ENCODE results near the gene BRCC3.
A peak's percentile ranks its signal among the peaks of the same experiment; 100 is the strongest.

Gene BRCC3

GRCh38 chrX:155070975-155071693, at the start of gene BRCC3, which contains the start of the genes CMC4 and MTCP1:
BRCC3 (plus strand) TSS chrX:155071508; CDS start chrX:155071528, 20 bp downstream.
CMC4 (minus strand) TSS chrX:155071136; CDS start chrX:155064023, 7,113 bp downstream.
MTCP1 (minus strand) TSS chrX:155071136; CDS start chrX:155066010, 5,126 bp downstream.
- peak; percentile 51 to 66 for DNase-seq (ENCODE audit: low read depth in 1 of 2, low spot score in 1 of 2)

GRCh38 chrX:155022585-155022984, 48.7 kb upstream of the BRCC3 start, which contains the start of gene F8:
F8 (minus strand) TSS chrX:155022723; CDS start chrX:155022552, 171 bp downstream.
- DNase-seq (ENCODE audit: low read depth in 1 of 2, low spot score in 1 of 2): no peak

- no peak for DNase-seq (ENCODE audit: low read depth in 1 of 2, low spot score in 1 of 2)
These were observed 47.1 kb upstream of the BRCC3 start for GRCh38 chrX:155023907-155024833.

- no peak for DNase-seq (ENCODE audit: low read depth in 1 of 2, low spot score in 1 of 2)
These were observed 44.9 kb upstream of the BRCC3 start for GRCh38 chrX:155026420-155026726.

- peak; percentile 70 to 88 for DNase-seq (ENCODE audit: low read depth in 1 of 2, low spot score in 1 of 2)
These were observed 44.4 kb upstream of the BRCC3 start, which contains the start of gene FUNDC2 for GRCh38 chrX:155026727-155027508. FUNDC2 (plus strand) TSS chrX:155026844; CDS start chrX:155026939, 95 bp downstream.

GRCh38 chrX:155027509-155028066, 43.7 kb upstream of the BRCC3 start:
- peak in 1 of 2 donors; percentile 16 for DNase-seq (ENCODE audit: low read depth in 1 of 2, low spot score in 1 of 2)

GRCh38 chrX:155028129-155028528, 43.2 kb upstream of the BRCC3 start:
- DNase-seq (ENCODE audit: low read depth in 1 of 2, low spot score in 1 of 2): no peak

- no peak for DNase-seq (ENCODE audit: low read depth in 1 of 2, low spot score in 1 of 2)
These were observed 42.4 kb upstream of the BRCC3 start for GRCh38 chrX:155028877-155029291.

- no peak for DNase-seq (ENCODE audit: low read depth in 1 of 2, low spot score in 1 of 2)
These were observed 39.7 kb upstream of the BRCC3 start for GRCh38 chrX:155031657-155032056.

GRCh38 chrX:155035688-155036087, 35.6 kb upstream of the BRCC3 start:
- DNase-seq (ENCODE audit: low read depth in 1 of 2, low spot score in 1 of 2): no peak

GRCh38 chrX:155046129-155046810, 25.0 kb upstream of the BRCC3 start:
- DNase-seq (ENCODE audit: low read depth in 1 of 2, low spot score in 1 of 2): no peak

- DNase-seq (ENCODE audit: low read depth in 1 of 2, low spot score in 1 of 2): no peak
These were observed 24.3 kb upstream of the BRCC3 start for GRCh38 chrX:155046811-155047528.

GRCh38 chrX:155048977-155049619, 22.2 kb upstream of the BRCC3 start:
- DNase-seq (ENCODE audit: low read depth in 1 of 2, low spot score in 1 of 2): no peak

GRCh38 chrX:155052738-155053498, 18.4 kb upstream of the BRCC3 start:
- no peak for DNase-seq (ENCODE audit: low read depth in 1 of 2, low spot score in 1 of 2)

- no peak for DNase-seq (ENCODE audit: low read depth in 1 of 2, low spot score in 1 of 2)
These were observed 17.7 kb upstream of the BRCC3 start for GRCh38 chrX:155053656-155054055.

- DNase-seq (ENCODE audit: low read depth in 1 of 2, low spot score in 1 of 2): no peak
These were observed 17.1 kb upstream of the BRCC3 start for GRCh38 chrX:155054255-155054654.

- DNase-seq (ENCODE audit: low read depth in 1 of 2, low spot score in 1 of 2): no peak
These were observed 15.8 kb upstream of the BRCC3 start for GRCh38 chrX:155055494-155055893.

GRCh38 chrX:155056471-155056870, 14.8 kb upstream of the BRCC3 start:
- no peak for DNase-seq (ENCODE audit: low read depth in 1 of 2, low spot score in 1 of 2)
